ENCODE data around the gene SLC66A2. TPM values are rescaled to one million over a fixed set of nuclear protein-coding genes. Genes with fewer than 3 reads are reported as not detected.

SLC66A2 gene
- total RNA-seq, 1 donor from 2014 or later, result 48.1 TPM

GRCh38 chr18:79877163-79878091, 74.0 kb downstream of the SLC66A2 start:
- Mint-ChIP-seq H3K27me3 (ENCODE audit: low read depth) (no peaks in the 10 kb centered on the region), H3K9me3 (no peaks in the 10 kb centered on the region), H3K27ac (no peak overlapping the region), H3K4me3 (ENCODE audit: low read depth) (no peak overlapping the region), H3K4me1 (ENCODE audit: low read depth) (no peaks in the 10 kb centered on the region), H3K36me3 (ENCODE audit: low read depth) (no peaks in the 10 kb centered on the region)
- DNase-seq (ENCODE audit: low spot score), result no peak
- intact Hi-C loops (cut with micrococcal nuclease), result no loop called here

GRCh38 chr18:79876497-79876896, 75.0 kb downstream of the SLC66A2 start:
- H3K27me3 Mint-ChIP-seq (ENCODE audit: low read depth), result no peaks in the 10 kb centered on the region
- H3K36me3 Mint-ChIP-seq (ENCODE audit: low read depth), result no peaks in the 10 kb centered on the region
- no peak overlapping the region for H3K4me3 Mint-ChIP-seq (ENCODE audit: low read depth)
- H3K27ac Mint-ChIP-seq, result no peak overlapping the region
- intact Hi-C loops (cut with micrococcal nuclease), result no loop called here
- H3K9me3 Mint-ChIP-seq, result no peaks in the 10 kb centered on the region
- DNase-seq (ENCODE audit: low spot score), result no peak
- H3K4me1 Mint-ChIP-seq (ENCODE audit: low read depth), result no peaks in the 10 kb centered on the region

- Mint-ChIP-seq H3K36me3 (ENCODE audit: low read depth) (no peaks in the 10 kb centered on the region), H3K9me3 (no peaks in the 10 kb centered on the region), H3K4me1 (ENCODE audit: low read depth) (no peaks in the 10 kb centered on the region), H3K27ac (no peak overlapping the region), H3K27me3 (ENCODE audit: low read depth) (no peaks in the 10 kb centered on the region), H3K4me3 (ENCODE audit: low read depth) (no peak overlapping the region)
- no peak for DNase-seq (ENCODE audit: low spot score)
- intact Hi-C loops (cut with micrococcal nuclease), result no loop called here
Measured at GRCh38 chr18:79875931-79876461, 75.5 kb downstream of the SLC66A2 start.

GRCh38 chr18:79875531-79875919, 75.9 kb downstream of the SLC66A2 start:
- Mint-ChIP-seq H3K9me3 (no peaks in the 10 kb centered on the region), H3K27me3 (ENCODE audit: low read depth) (no peaks in the 10 kb centered on the region), H3K27ac (no peak overlapping the region), H3K4me1 (ENCODE audit: low read depth) (no peaks in the 10 kb centered on the region), H3K36me3 (ENCODE audit: low read depth) (no peaks in the 10 kb centered on the region), H3K4me3 (ENCODE audit: low read depth) (no peak overlapping the region)
- intact Hi-C loops (cut with micrococcal nuclease), result no loop called here
- DNase-seq (ENCODE audit: low spot score), result no peak

GRCh38 chr18:79874553-79875530, 76.6 kb downstream of the SLC66A2 start:
- DNase-seq (ENCODE audit: low spot score), result no peak
- H3K27ac Mint-ChIP-seq, result no peak overlapping the region
- H3K4me3 Mint-ChIP-seq (ENCODE audit: low read depth), result no peak overlapping the region
- no peaks in the 10 kb centered on the region for H3K36me3 Mint-ChIP-seq (ENCODE audit: low read depth)
- no peaks in the 10 kb centered on the region for H3K27me3 Mint-ChIP-seq (ENCODE audit: low read depth)
- H3K9me3 Mint-ChIP-seq, result no peaks in the 10 kb centered on the region
- intact Hi-C loops (cut with micrococcal nuclease), result no loop called here
- H3K4me1 Mint-ChIP-seq (ENCODE audit: low read depth), result no peaks in the 10 kb centered on the region

GRCh38 chr18:79873449-79874110, 77.9 kb downstream of the SLC66A2 start:
- Mint-ChIP-seq H3K4me3 (ENCODE audit: low read depth) (no peak overlapping the region), H3K27ac (no peak overlapping the region), H3K27me3 (ENCODE audit: low read depth) (no peaks in the 10 kb centered on the region), H3K4me1 (ENCODE audit: low read depth) (no peaks in the 10 kb centered on the region), H3K9me3 (no peaks in the 10 kb centered on the region), H3K36me3 (ENCODE audit: low read depth) (no peaks in the 10 kb centered on the region)
- intact Hi-C loops (cut with micrococcal nuclease), result no loop called here
- DNase-seq (ENCODE audit: low spot score), result no peak

- no peak overlapping the region for H3K4me3 Mint-ChIP-seq (ENCODE audit: low read depth)
- DNase-seq (ENCODE audit: low spot score), result no peak
- intact Hi-C loops (cut with micrococcal nuclease), result no loop called here
- no peaks in the 10 kb centered on the region for H3K27me3 Mint-ChIP-seq (ENCODE audit: low read depth)
- H3K9me3 Mint-ChIP-seq, result no peaks in the 10 kb centered on the region
- H3K27ac Mint-ChIP-seq, result no peak overlapping the region
- no peaks in the 10 kb centered on the region for H3K36me3 Mint-ChIP-seq (ENCODE audit: low read depth)
- H3K4me1 Mint-ChIP-seq (ENCODE audit: low read depth), result no peaks in the 10 kb centered on the region
Measured at GRCh38 chr18:79872527-79873444, 78.7 kb downstream of the SLC66A2 start.

GRCh38 chr18:79871481-79872091, 79.9 kb downstream of the SLC66A2 start:
- no peak overlapping the region for H3K4me3 Mint-ChIP-seq (ENCODE audit: low read depth)
- no peak overlapping the region for H3K27ac Mint-ChIP-seq
- intact Hi-C loops (cut with micrococcal nuclease), result no loop called here
- DNase-seq (ENCODE audit: low spot score), result no peak
- no peaks in the 10 kb centered on the region for H3K4me1 Mint-ChIP-seq (ENCODE audit: low read depth)
- H3K9me3 Mint-ChIP-seq, result no peaks in the 10 kb centered on the region
- no peaks in the 10 kb centered on the region for H3K36me3 Mint-ChIP-seq (ENCODE audit: low read depth)
- no peaks in the 10 kb centered on the region for H3K27me3 Mint-ChIP-seq (ENCODE audit: low read depth)

GRCh38 chr18:79871026-79871390, 80.4 kb downstream of the SLC66A2 start:
- DNase-seq (ENCODE audit: low spot score), result no peak

GRCh38 chr18:79870301-79871025, 81.0 kb downstream of the SLC66A2 start:
- Mint-ChIP-seq H3K4me3 (ENCODE audit: low read depth) (no peak overlapping the region), H3K9me3 (no peaks in the 10 kb centered on the region), H3K36me3 (ENCODE audit: low read depth) (no peaks in the 10 kb centered on the region), H3K4me1 (ENCODE audit: low read depth) (no peaks in the 10 kb centered on the region), H3K27me3 (ENCODE audit: low read depth) (no peaks in the 10 kb centered on the region), H3K27ac (no peak overlapping the region)
- intact Hi-C loops (cut with micrococcal nuclease), result no loop called here
- DNase-seq (ENCODE audit: low spot score), result no peak

More at GRCh38 chr18:79871026-79871390, 80.4 kb downstream of the SLC66A2 start:
- no peak overlapping the region for H3K4me3 Mint-ChIP-seq (ENCODE audit: low read depth)
- no peaks in the 10 kb centered on the region for H3K4me1 Mint-ChIP-seq (ENCODE audit: low read depth)
- no peaks in the 10 kb centered on the region for H3K36me3 Mint-ChIP-seq (ENCODE audit: low read depth)
- no peaks in the 10 kb centered on the region for H3K27me3 Mint-ChIP-seq (ENCODE audit: low read depth)
- no peak overlapping the region for H3K27ac Mint-ChIP-seq
- intact Hi-C loops (cut with micrococcal nuclease), result no loop called here
- no peaks in the 10 kb centered on the region for H3K9me3 Mint-ChIP-seq
